GM10847 (cell line): ENCODE results near the gene ANKRD62.

ENCODE experiments used
- POLR2A ChIP-seq: IDR thresholded peaks from 2 replicates; pipeline ENCODE4 v1.6.1; 2011; ENCODE audit not compliant: insufficient read length; ENCODE audit errors: extremely low read depth

The ANKRD62 gene

GRCh38 chr18:12085786-12086185 lies 7.9 kb upstream of the ANKRD62 start:
- no peak for TF ChIP-seq POLR2A

- TF ChIP-seq POLR2A: no peak
Measured at GRCh38 chr18:12086249-12086648, 7.4 kb upstream of the ANKRD62 start.

- no peak for TF ChIP-seq POLR2A
Measured at GRCh38 chr18:12086677-12087470, 6.8 kb upstream of the ANKRD62 start.

- no peak for TF ChIP-seq POLR2A
Measured at GRCh38 chr18:12087471-12088025, 6.1 kb upstream of the ANKRD62 start.

GRCh38 chr18:12088096-12088495 lies 5.5 kb upstream of the ANKRD62 start:
- TF ChIP-seq POLR2A: no peak

GRCh38 chr18:12088731-12089375 lies 4.8 kb upstream of the ANKRD62 start:
- no peak for TF ChIP-seq POLR2A

GRCh38 chr18:12091538-12092141 lies 2.0 kb upstream of the ANKRD62 start:
- no peak for TF ChIP-seq POLR2A

- no peak for TF ChIP-seq POLR2A
Measured at GRCh38 chr18:12092398-12093229, 1.0 kb upstream of the ANKRD62 start.

GRCh38 chr18:12098374-12098773 lies 4.7 kb downstream of the ANKRD62 start:
- no peak for TF ChIP-seq POLR2A

GRCh38 chr18:12099160-12099559 lies 5.5 kb downstream of the ANKRD62 start:
- no peak for TF ChIP-seq POLR2A

GRCh38 chr18:12101266-12101665 lies 7.6 kb downstream of the ANKRD62 start:
- no peak for TF ChIP-seq POLR2A

GRCh38 chr18:12102136-12102842 lies 8.6 kb downstream of the ANKRD62 start:
- TF ChIP-seq POLR2A: no peak

GRCh38 chr18:12106471-12106870 lies 12.8 kb downstream of the ANKRD62 start:
- no peak for TF ChIP-seq POLR2A

GRCh38 chr18:12109836-12110235 lies 16.2 kb downstream of the ANKRD62 start:
- no peak for TF ChIP-seq POLR2A
